Measurements from ENCODE around the gene THAP7.
A peak's percentile ranks its signal among the peaks of the same experiment; 100 is the strongest.
"Not testable (repeated sequence)": the region's sequence is repeated elsewhere in the genome, so short reads cannot be mapped to it uniquely, and the experiment has no call there.

Gene THAP7

DNA sequence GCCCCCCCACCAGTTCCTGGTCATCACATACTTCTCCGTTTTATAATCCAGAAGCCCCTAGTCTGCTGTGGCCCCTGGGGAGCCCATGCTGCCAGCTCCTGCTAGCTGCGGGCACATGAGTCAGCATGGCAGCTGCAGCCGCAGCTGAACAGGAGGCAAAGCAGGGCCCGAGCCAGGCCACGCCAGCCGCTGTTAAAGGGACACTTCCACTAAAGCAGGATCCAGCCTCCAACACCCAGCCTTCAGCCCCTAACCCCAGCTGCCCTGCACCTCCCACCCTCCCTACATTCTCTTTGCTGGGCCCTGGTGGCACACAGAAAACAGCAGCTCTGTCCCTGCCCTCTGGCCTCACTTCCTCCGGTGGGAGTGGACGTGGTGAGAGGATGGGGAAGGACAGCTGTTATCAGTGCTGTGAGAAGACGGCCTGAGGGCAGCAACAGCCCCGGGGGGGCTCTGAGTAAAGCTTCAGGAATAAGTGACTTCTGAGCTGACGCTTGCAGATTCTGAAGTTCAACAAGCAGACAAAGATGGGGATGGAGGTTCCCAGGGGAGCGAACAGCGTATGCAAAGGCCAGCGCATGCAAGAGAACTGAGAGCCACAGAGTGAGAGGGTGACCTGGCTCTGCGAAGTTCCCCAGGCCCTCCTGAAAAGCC, 43.1 kb upstream of the THAP7 start:
- in situ Hi-C loops (cut with HindIII; ENCODE audit: low sequenced_read_pairs), result no loop called here
- peak; percentile 87 for DNase-seq (ENCODE audit: low read depth, low spot score)
- no peak for TF ChIP-seq CTCF (IDR thresholded peaks at IDR 0.05; ENCODE audit: low read depth, low read length)
- peak overlapping the region; percentile 49 for H3K4me3 ChIP-seq (ENCODE audit: low read depth, low read length)

- no peak for DNase-seq (ENCODE audit: low read depth, low spot score)
- in situ Hi-C loops (cut with HindIII; ENCODE audit: low sequenced_read_pairs), result no loop called here
- no peak overlapping the region for H3K4me3 ChIP-seq (ENCODE audit: low read depth, low read length)
- no peak for TF ChIP-seq CTCF (IDR thresholded peaks at IDR 0.05; ENCODE audit: low read depth, low read length)
These were observed 42.1 kb upstream of the THAP7 start for GRCh38 chr22:21043860-21044535.

DNA sequence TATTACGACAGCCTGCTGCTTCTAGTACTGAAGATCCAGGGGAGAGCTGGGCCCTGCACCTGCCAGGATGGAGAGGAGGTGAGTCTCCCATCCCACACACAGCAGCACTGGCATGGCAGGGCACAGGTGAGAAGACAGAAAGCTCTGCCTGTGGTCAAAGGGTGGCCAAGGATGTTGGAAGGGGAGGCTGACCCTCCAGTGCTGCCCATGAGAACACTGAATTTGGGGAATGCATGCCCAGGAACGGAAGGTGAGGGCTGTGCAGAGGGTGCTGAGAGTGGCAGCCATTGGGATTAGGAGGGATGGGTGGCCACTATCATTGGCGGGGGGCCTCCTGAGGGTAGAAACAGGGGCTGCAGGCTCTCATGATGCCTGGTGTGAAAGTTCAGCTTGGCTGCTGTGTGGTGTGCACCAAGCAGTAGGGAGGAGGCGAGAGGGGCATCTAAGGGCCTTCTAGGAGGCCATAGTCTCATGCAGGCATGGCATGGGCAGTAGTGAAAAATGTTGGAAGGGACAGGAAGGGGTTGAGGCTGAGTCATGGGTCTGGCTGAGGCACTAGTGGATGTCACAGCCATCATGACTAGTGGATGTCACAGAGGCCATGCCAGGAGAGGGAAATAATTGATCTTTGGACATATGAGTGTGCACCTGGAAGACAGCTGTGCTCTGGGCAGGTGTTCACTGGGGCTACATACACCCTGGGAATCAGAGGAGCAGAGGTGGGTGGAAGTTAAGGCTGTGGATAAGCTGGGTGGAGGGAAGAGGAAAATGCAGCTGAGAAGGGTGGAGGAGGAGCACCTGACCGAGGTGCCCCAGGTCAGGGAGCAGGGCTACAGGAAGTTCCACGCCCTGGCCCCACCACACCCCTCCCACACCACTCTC, 41.3 kb upstream of the THAP7 start:
- H3K4me3 ChIP-seq (ENCODE audit: low read depth, low read length), result no peak overlapping the region
- in situ Hi-C loops (cut with HindIII; ENCODE audit: low sequenced_read_pairs), result no loop called here
- no peak for DNase-seq (ENCODE audit: low read depth, low spot score)
- no peak for TF ChIP-seq CTCF (IDR thresholded peaks at IDR 0.05; ENCODE audit: low read depth, low read length)

DNA sequence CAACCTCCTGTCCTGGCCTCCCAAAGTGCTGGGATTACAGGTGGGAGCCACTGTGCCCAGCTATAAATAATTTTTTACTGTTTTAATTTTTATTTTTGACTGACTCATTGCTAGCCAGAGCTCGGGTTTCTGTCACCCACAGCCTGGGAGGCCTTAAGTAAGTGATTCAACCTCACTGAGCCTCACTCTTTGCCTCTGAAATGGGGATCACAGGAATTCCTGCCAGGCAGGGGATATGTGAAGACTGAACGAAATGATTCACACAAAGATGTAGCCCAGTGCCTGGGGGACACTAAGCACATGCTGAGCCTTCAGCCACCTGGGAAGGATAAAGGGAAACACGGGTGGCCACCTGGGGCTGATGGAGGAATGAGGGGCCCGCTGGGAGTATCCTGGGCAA, 40.0 kb upstream of the THAP7 start:
- DNase-seq (ENCODE audit: low read depth, low spot score), result peak; percentile 65
- H3K4me3 ChIP-seq (ENCODE audit: low read depth, low read length), result no peak overlapping the region
- in situ Hi-C loops (cut with HindIII; ENCODE audit: low sequenced_read_pairs), result no loop called here
- no peak for TF ChIP-seq CTCF (IDR thresholded peaks at IDR 0.05; ENCODE audit: low read depth, low read length)

DNA sequence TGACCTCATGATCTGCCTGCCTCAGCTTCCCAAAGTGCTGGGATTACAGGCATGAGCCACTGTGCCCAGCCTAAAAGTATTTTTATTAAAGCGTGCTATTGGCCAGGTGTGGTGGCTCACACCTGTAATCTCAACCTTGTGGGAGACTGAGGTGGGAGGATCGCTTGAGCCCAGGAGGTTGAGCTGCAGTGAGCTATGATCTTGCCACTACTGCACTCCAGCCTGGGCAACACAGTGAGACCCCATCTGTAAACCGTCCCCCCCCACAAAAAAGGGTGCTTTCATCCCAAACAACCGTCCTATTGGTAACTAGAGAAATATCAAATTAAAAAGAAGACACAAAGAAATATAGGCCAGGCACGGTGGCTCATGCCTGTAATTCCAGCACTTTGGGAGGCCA, 37.2 kb upstream of the THAP7 start:
- DNase-seq (ENCODE audit: low read depth, low spot score); in situ Hi-C loops (cut with HindIII; ENCODE audit: low sequenced_read_pairs); H3K4me3 ChIP-seq (ENCODE audit: low read depth, low read length): not testable (repeated sequence)

DNA sequence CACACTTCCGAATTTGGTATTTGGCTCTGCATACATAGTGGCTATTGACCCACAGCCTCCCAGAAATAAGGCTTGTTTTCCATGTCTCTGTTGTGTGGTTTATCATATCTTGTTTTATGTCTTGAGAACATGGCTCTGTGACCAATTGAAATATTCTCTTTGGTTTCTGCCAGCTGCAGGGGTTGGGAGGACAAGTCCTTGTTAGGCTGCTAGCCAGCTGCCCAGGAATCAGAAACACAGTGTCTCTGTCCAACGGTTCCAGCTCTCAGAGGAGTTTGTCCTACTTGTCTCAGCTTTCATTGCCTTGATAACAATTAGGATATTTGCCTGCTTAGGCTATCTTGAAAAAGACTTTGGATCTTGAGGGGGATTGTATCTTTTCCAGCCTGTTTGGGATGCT, 36.5 kb upstream of the THAP7 start:
- no peak overlapping the region for H3K4me3 ChIP-seq (ENCODE audit: low read depth, low read length)
- in situ Hi-C loops (cut with HindIII; ENCODE audit: low sequenced_read_pairs), result no loop called here
- TF ChIP-seq CTCF (IDR thresholded peaks at IDR 0.05; ENCODE audit: low read depth, low read length), result no peak
- DNase-seq (ENCODE audit: low read depth, low spot score), result peak; percentile 23

- H3K4me3 ChIP-seq (ENCODE audit: low read depth, low read length), result no peak overlapping the region
- in situ Hi-C loops (cut with HindIII; ENCODE audit: low sequenced_read_pairs), result no loop called here
- no peak for DNase-seq (ENCODE audit: low read depth, low spot score)
- TF ChIP-seq CTCF (IDR thresholded peaks at IDR 0.05; ENCODE audit: low read depth, low read length), result no peak
These were observed 33.1 kb upstream of the THAP7 start for GRCh38 chr22:21034989-21035388.

Data from astrocyte of the spinal cord (primary cell).